Mesenchymal stem cell (in vitro differentiated cells and primary cell): ENCODE measurements around the gene MFN2.
A peak's percentile ranks its signal among the peaks of the same experiment; 100 is the strongest.
"Not testable (repeated sequence)": the region's sequence is repeated elsewhere in the genome, so short reads cannot be mapped to it uniquely, and the experiment has no call there.

Source experiments
- DNase-seq: peaks from one replicate; pipeline ENCODE4 v3.0.0-alpha.2; 2013
- H2AFZ ChIP-seq: one replicate; pipeline ENCODE4 v1.6.1; 2013; ENCODE audit warnings: low read depth, mild to moderate bottlenecking, control low read depth, inconsistent platforms, low read length, moderate library complexity
- H2AK5ac ChIP-seq: 2 replicates; pipeline ENCODE4 v1.6.1; 2013; ENCODE audit warnings: low read length, moderate library complexity, mild to moderate bottlenecking, inconsistent platforms; ENCODE audit not compliant: severe bottlenecking
- H2BK120ac ChIP-seq: one replicate; pipeline ENCODE4 v1.6.1; 2013; ENCODE audit warnings: low read depth, mild to moderate bottlenecking, inconsistent platforms, low read length, moderate library complexity
- H2BK12ac ChIP-seq, 2 experiments: one replicate each; pipeline ENCODE4 v1.6.1; 2013; ENCODE audit warnings: inconsistent platforms in 2 of 2, low read length in 2 of 2, mild to moderate bottlenecking in 2 of 2, moderate library complexity in 2 of 2, control low read depth in 1 of 2
- H2BK15ac ChIP-seq: one replicate; pipeline ENCODE4 v1.6.1; 2013; ENCODE audit warnings: mild to moderate bottlenecking, low read depth, inconsistent platforms; ENCODE audit not compliant: poor library complexity, severe bottlenecking
- H2BK5ac ChIP-seq: 2 replicates; pipeline ENCODE4 v1.6.1; 2013; ENCODE audit warnings: low read depth, mild to moderate bottlenecking, low read length, control low read depth, inconsistent platforms; ENCODE audit not compliant: poor library complexity, severe bottlenecking
- H3K14ac ChIP-seq, 2 experiments: one replicate each; pipeline ENCODE4 v1.6.1; 2013; ENCODE audit warnings: inconsistent platforms in 2 of 2, low read length in 2 of 2, control low read depth in 1 of 2, mild to moderate bottlenecking in 1 of 2, moderate library complexity in 1 of 2
- H3K18ac ChIP-seq, 2 experiments: one replicate each; pipeline ENCODE4 v1.6.1; 2013; ENCODE audit warnings: inconsistent platforms in 2 of 2, low read length in 2 of 2, control low read depth in 1 of 2, low read depth in 1 of 2, mild to moderate bottlenecking in 1 of 2
- H3K23ac ChIP-seq, 2 experiments: one replicate each; pipeline ENCODE4 v1.6.1; 2013; ENCODE audit warnings: inconsistent platforms in 2 of 2, low read length in 2 of 2, mild to moderate bottlenecking in 2 of 2, moderate library complexity in 2 of 2, control low read depth in 1 of 2
- H3K27ac ChIP-seq: 2 replicates; pipeline ENCODE4 v1.5.1; 2013; ENCODE audit warnings: mild to moderate bottlenecking, moderate library complexity, low read length, control low read depth, inconsistent platforms; ENCODE audit not compliant: poor library complexity, severe bottlenecking
- H3K27me3 ChIP-seq, 2 experiments: 2 replicates each; pipeline versions ENCODE4 v1.6.1 to v1.7.0; 2013; ENCODE audit warnings: low read length in 2 of 2, mild to moderate bottlenecking in 2 of 2, moderate library complexity in 2 of 2, control low read depth in 1 of 2, inconsistent platforms in 1 of 2; ENCODE audit not compliant: control insufficient read depth in 1 of 2, insufficient read depth in 1 of 2
- H3K36me3 ChIP-seq, 2 experiments: 2 replicates each; pipeline versions ENCODE4 v1.6.1 to v1.7.0; 2013; ENCODE audit warnings: low read length in 2 of 2, control low read depth in 1 of 2, inconsistent platforms in 1 of 2, low read depth in 1 of 2, mild to moderate bottlenecking in 1 of 2; ENCODE audit not compliant: insufficient read depth in 2 of 2, control insufficient read depth in 1 of 2
- H3K4ac ChIP-seq, 2 experiments: one replicate each; pipeline ENCODE4 v1.6.1; 2013; ENCODE audit warnings: inconsistent platforms in 2 of 2, low read length in 2 of 2, mild to moderate bottlenecking in 2 of 2, moderate library complexity in 2 of 2, control low read depth in 1 of 2, low read depth in 1 of 2
- H3K4me1 ChIP-seq: 2 replicates; pipeline ENCODE4 v1.6.1; 2013; ENCODE audit warnings: low read depth, low read length, control low read depth; ENCODE audit not compliant: control insufficient read depth, insufficient read depth
- H3K4me2 ChIP-seq: 2 replicates; pipeline ENCODE4 v1.6.1; 2013; ENCODE audit warnings: low read length, mild to moderate bottlenecking, inconsistent platforms; ENCODE audit not compliant: poor library complexity, severe bottlenecking
- H3K4me3 ChIP-seq, 2 experiments: 2 replicates each; pipeline versions ENCODE4 v1.5.1 to v1.7.0; 2013; ENCODE audit warnings: low read length in 2 of 2, mild to moderate bottlenecking in 2 of 2, control low read depth in 1 of 2, low read depth in 1 of 2; ENCODE audit not compliant: insufficient read depth in 1 of 2
- H3K79me1 ChIP-seq: replicated peaks from 2 replicates; pipeline ENCODE4 v1.6.1; 2013; ENCODE audit warnings: mild to moderate bottlenecking, control low read depth, low read length, inconsistent platforms; ENCODE audit not compliant: poor library complexity, severe bottlenecking
- H3K9ac ChIP-seq: 2 replicates; pipeline ENCODE4 v1.7.0; 2013; ENCODE audit warnings: mild to moderate bottlenecking, low read length, moderate library complexity
- H3K9me3 ChIP-seq: 2 replicates; pipeline ENCODE4 v1.7.0; 2013; ENCODE audit warnings: mild to moderate bottlenecking, low read length; ENCODE audit not compliant: control insufficient read depth
- H4K8ac ChIP-seq: one replicate; pipeline ENCODE4 v1.6.1; 2013; ENCODE audit warnings: inconsistent platforms, mild to moderate bottlenecking, low read length, moderate library complexity
- H4K91ac ChIP-seq: one replicate; pipeline ENCODE4 v1.6.1; 2013; ENCODE audit warnings: mild to moderate bottlenecking, low read length, inconsistent platforms
- WGBS: methylation state at CpG from one replicate; pipeline ENCODE4 v1.1.7; 2013; ENCODE audit warnings: mixed read lengths; 5-methylcytosine and 5-hydroxymethylcytosine counted together

Gene MFN2

GRCh38 chr1:12007204-12007603 is 27.0 kb downstream of the MFN2 start:
- peak overlapping the region; percentile 12 for H2BK5ac ChIP-seq
- no peak overlapping the region for H4K91ac ChIP-seq
- no peaks in the 10 kb centered on the region for H3K27me3 ChIP-seq
- no peak overlapping the region for H3K4me2 ChIP-seq
- no peak overlapping the region for H2BK120ac ChIP-seq
- peaks cover 2% of the 10 kb centered on the region for H3K4me1 ChIP-seq
- H3K18ac ChIP-seq, result no peak overlapping the region
- DNase-seq, result no peak
- H2BK15ac ChIP-seq, result no peak overlapping the region
- no peak overlapping the region for H2AFZ ChIP-seq
- peaks cover 79 to 83% of the 10 kb centered on the region in 2 experiments for H3K36me3 ChIP-seq
- 98% methylated on average over 6 of the region's 6 CpGs for WGBS
- no peak overlapping the region for H2AK5ac ChIP-seq
- H3K79me1 ChIP-seq, result peaks cover 18% of the 10 kb centered on the region
- no peak overlapping the region for H4K8ac ChIP-seq
- no peak overlapping the region for H3K14ac ChIP-seq
- no peak overlapping the region for H3K23ac ChIP-seq
- no peak overlapping the region for H2BK12ac ChIP-seq
- H3K9me3 ChIP-seq, result no peaks in the 10 kb centered on the region
- H3K4ac ChIP-seq, result no peak overlapping the region
- H3K27ac ChIP-seq, result no peak overlapping the region
- no peak overlapping the region for H3K4me3 ChIP-seq
- H3K9ac ChIP-seq, result no peak overlapping the region

GRCh38 chr1:12008355-12008754 is 28.1 kb downstream of the MFN2 start:
- not testable (repeated sequence) for H4K91ac ChIP-seq, H3K18ac ChIP-seq, H2BK15ac ChIP-seq, H2BK5ac ChIP-seq, H3K4me1 ChIP-seq, H3K27ac ChIP-seq, DNase-seq, H2BK12ac ChIP-seq, H3K4me2 ChIP-seq, H3K9ac ChIP-seq, H4K8ac ChIP-seq, H3K4me3 ChIP-seq, H3K9me3 ChIP-seq, H2BK120ac ChIP-seq, H3K27me3 ChIP-seq, H3K23ac ChIP-seq, H2AK5ac ChIP-seq, H3K4ac ChIP-seq, H3K14ac ChIP-seq, H2AFZ ChIP-seq
- 92% methylated on average over 16 of the region's 33 CpGs for WGBS
- Histone ChIP-seq H3K36me3 (peaks cover 81 to 83% of the 10 kb centered on the region in 2 experiments), H3K79me1 (peaks cover 20% of the 10 kb centered on the region)

GRCh38 chr1:12009318-12009947 is 29.2 kb downstream of the MFN2 start:
- WGBS, result 99% methylated on average over 9 of the region's 9 CpGs
- no peak overlapping the region for H3K4ac ChIP-seq

GRCh38 chr1:12010746-12011570 is 30.7 kb downstream of the MFN2 start:
- Histone ChIP-seq H2BK15ac (peak overlapping the region; percentile 70), H3K4ac (no peak overlapping the region), H2AK5ac (no peak overlapping the region), H3K18ac (no peak overlapping the region), H2BK5ac (no peak overlapping the region), H3K4me2 (no peak overlapping the region), H2AFZ (no peak overlapping the region), H3K9ac (no peak overlapping the region), H3K79me1 (peaks cover 15% of the 10 kb centered on the region), H4K8ac (no peak overlapping the region), H4K91ac (no peak overlapping the region), H3K4me3 (no peak overlapping the region), H3K27me3 (no peaks in the 10 kb centered on the region), H2BK12ac (no peak overlapping the region), H3K27ac (no peak overlapping the region), H3K36me3 (peaks cover 56 to 62% of the 10 kb centered on the region in 2 experiments), H3K14ac (no peak overlapping the region), H3K23ac (no peak overlapping the region), H3K4me1 (peaks cover 9% of the 10 kb centered on the region), H2BK120ac (no peak overlapping the region), H3K9me3 (no peaks in the 10 kb centered on the region)
- WGBS, result 96% methylated on average over 15 of the region's 16 CpGs
- DNase-seq, result no peak

More at GRCh38 chr1:12009318-12009947, 29.2 kb downstream of the MFN2 start:
- Histone ChIP-seq H2BK12ac (no peak overlapping the region), H3K14ac (no peak overlapping the region), H3K79me1 (peaks cover 17% of the 10 kb centered on the region), H3K9ac (no peak overlapping the region), H3K27ac (no peak overlapping the region), H3K36me3 (peaks cover 71 to 77% of the 10 kb centered on the region in 2 experiments), H2BK120ac (no peak overlapping the region), H2BK15ac (no peak overlapping the region), H3K4me3 (no peak overlapping the region), H2AFZ (no peak overlapping the region), H3K9me3 (no peaks in the 10 kb centered on the region), H3K27me3 (no peaks in the 10 kb centered on the region), H4K91ac (no peak overlapping the region), H2BK5ac (no peak overlapping the region), H3K4me2 (no peak overlapping the region), H2AK5ac (no peak overlapping the region), H3K23ac (no peak overlapping the region), H4K8ac (no peak overlapping the region), H3K18ac (no peak overlapping the region), H3K4me1 (peaks cover 9% of the 10 kb centered on the region)
- no peak for DNase-seq
